ENCODE results near the gene THSD7B.

DNA sequence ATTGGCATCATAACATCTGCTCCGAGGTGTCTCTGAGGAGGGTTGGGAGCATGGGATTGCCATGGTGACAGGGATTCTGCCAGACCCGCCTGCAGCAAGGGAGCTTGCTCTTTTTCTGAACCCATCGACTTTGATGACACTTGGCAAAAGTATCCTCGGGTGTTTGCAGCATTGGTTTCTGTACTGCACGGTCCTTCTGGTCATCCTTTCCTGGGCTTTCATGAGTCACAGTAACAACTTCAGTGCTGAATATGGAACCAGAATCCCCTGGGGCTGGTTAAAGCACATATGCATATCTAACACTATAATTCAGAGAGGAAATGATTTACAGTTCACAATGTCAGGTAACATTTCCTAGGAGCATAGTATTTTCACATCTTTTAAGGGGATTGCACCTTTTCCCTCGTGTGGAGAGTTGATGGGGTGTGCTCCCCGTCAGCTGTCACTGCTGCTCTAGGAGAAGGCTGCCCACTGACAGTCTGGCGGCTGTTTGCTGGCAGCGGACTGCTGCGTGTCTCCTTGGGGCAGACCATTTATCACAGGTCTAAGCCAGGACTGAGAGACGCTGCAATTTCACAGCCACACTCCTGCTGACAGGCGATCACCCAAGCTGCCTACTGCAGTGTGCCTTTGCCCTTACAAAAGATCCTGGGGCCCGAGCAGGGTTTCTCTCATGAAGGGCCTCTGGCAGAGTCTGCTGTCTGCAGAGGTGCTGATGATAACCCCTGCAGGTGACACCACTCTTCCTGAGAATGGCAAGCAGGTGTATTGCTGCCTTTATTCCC, 425.3 kb downstream of the THSD7B start:
- TF ChIP-seq, protein P1, sequence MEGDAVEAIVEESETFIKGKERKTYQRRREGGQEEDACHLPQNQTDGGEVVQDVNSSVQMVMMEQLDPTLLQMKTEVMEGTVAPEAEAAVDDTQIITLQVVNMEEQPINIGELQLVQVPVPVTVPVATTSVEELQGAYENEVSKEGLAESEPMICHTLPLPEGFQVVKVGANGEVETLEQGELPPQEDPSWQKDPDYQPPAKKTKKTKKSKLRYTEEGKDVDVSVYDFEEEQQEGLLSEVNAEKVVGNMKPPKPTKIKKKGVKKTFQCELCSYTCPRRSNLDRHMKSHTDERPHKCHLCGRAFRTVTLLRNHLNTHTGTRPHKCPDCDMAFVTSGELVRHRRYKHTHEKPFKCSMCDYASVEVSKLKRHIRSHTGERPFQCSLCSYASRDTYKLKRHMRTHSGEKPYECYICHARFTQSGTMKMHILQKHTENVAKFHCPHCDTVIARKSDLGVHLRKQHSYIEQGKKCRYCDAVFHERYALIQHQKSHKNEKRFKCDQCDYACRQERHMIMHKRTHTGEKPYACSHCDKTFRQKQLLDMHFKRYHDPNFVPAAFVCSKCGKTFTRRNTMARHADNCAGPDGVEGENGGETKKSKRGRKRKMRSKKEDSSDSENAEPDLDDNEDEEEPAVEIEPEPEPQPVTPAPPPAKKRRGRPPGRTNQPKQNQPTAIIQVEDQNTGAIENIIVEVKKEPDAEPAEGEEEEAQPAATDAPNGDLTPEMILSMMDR (IDR thresholded peaks at IDR 0.05), result no peak
- TF ChIP-seq POLR2A (IDR thresholded peaks at IDR 0.05), result no peak
- no peak for TF ChIP-seq POLR2AphosphoS5 (IDR thresholded peaks at IDR 0.05)
- TF ChIP-seq EP300 (IDR thresholded peaks at IDR 0.05; ENCODE audit: low read depth), result no peak
